RWPE2 (cell line): ENCODE data around the gene SYT7.
A peak's percentile ranks its signal among the peaks of the same experiment; 100 is the strongest.

Experiments
- ATAC-seq: fragments of 200-7000 bp; cut with Tn5 transposase; 3 replicates; pipeline ENCODE4 v1.9.1; 2021; ENCODE audit warnings: low read depth
- DNase-seq: peaks from one replicate; pipeline ENCODE4 v3.0.0-alpha.2; 2020; ENCODE audit warnings: low spot score
- H3K27ac ChIP-seq: fragments of 450-650 bp; 2 replicates; pipeline ENCODE4 v1.5.1; 2017; ENCODE audit warnings: mild to moderate bottlenecking; ENCODE audit not compliant: poor library complexity, severe bottlenecking
- H3K27me3 ChIP-seq: fragments of 250-450 bp; sonication (Bioruptor Pico); 2 replicates; pipeline ENCODE4 v1.5.1; 2021; ENCODE audit warnings: mild to moderate bottlenecking, moderate library complexity; ENCODE audit not compliant: insufficient read depth, poor library complexity, severe bottlenecking
- H3K36me3 ChIP-seq: fragments of 250-450 bp; sonication (Bioruptor Pico); 2 replicates; pipeline ENCODE4 v1.5.1; 2020; ENCODE audit warnings: low read depth, mild to moderate bottlenecking, moderate library complexity
- H3K4me1 ChIP-seq: fragments of 250-450 bp; sonication (Bioruptor Pico); 2 replicates; pipeline ENCODE4 v1.5.1; 2021; ENCODE audit warnings: mild to moderate bottlenecking, moderate library complexity; ENCODE audit not compliant: insufficient read depth, poor library complexity, severe bottlenecking
- H3K4me3 ChIP-seq: fragments of 250-450 bp; sonication (Bioruptor Pico); 2 replicates; pipeline ENCODE4 v1.5.1; 2021; ENCODE audit warnings: mild to moderate bottlenecking, moderate library complexity; ENCODE audit not compliant: severe bottlenecking
- H3K9me3 ChIP-seq: fragments of 250-450 bp; sonication (Bioruptor Pico); 2 replicates; pipeline ENCODE4 v1.5.1; 2021; ENCODE audit warnings: mild to moderate bottlenecking, moderate library complexity; ENCODE audit not compliant: severe bottlenecking
- CTCF ChIP-seq: fragments of 450-650 bp; IDR thresholded peaks from one replicate; pipeline ENCODE4 v1.5.1; 2017; ENCODE audit warnings: mild to moderate bottlenecking, moderate library complexity; ENCODE audit not compliant: poor library complexity, severe bottlenecking

Gene SYT7

GRCh38 chr11:61581030-61581928 lies at the start of gene SYT7:
Gene SYT7 (minus strand): TSS chr11:61581076. CDS start chr11:61580820, 256 bp downstream.
- H3K27ac ChIP-seq, result no peak within 1 kb of the TSS
- ATAC-seq (peak; percentile 70), DNase-seq (peak; percentile 86)
- no peaks in the 10 kb centered on the region for H3K4me1 ChIP-seq
- TF ChIP-seq CTCF, result no peak
- H3K9me3 ChIP-seq, result no peaks in the 10 kb centered on the region
- peaks cover 12% of the 10 kb centered on the region for H3K27me3 ChIP-seq
- no peaks in the 10 kb centered on the region for H3K36me3 ChIP-seq
- peak within 1 kb of the TSS; percentile 43 for H3K4me3 ChIP-seq

GRCh38 chr11:61630089-61630488 lies 49.2 kb upstream of the SYT7 start:
- Histone ChIP-seq H3K36me3 (no peaks in the 10 kb centered on the region), H3K9me3 (no peaks in the 10 kb centered on the region), H3K27me3 (no peaks in the 10 kb centered on the region), H3K4me3 (no peak overlapping the region), H3K4me1 (peaks cover 6% of the 10 kb centered on the region), H3K27ac (no peak overlapping the region)
- TF ChIP-seq CTCF, result no peak
- ATAC-seq (no peak), DNase-seq (no peak)

- Histone ChIP-seq H3K27me3 (no peaks in the 10 kb centered on the region), H3K4me3 (no peak overlapping the region), H3K9me3 (no peaks in the 10 kb centered on the region), H3K27ac (no peak overlapping the region), H3K36me3 (no peaks in the 10 kb centered on the region), H3K4me1 (peaks cover 9% of the 10 kb centered on the region)
- no peak for ATAC-seq
- no peak for TF ChIP-seq CTCF
- no peak for DNase-seq
Measured at GRCh38 chr11:61629082-61629833, 48.4 kb upstream of the SYT7 start.

- no peak for DNase-seq
- Histone ChIP-seq H3K4me1 (peaks cover 9% of the 10 kb centered on the region), H3K27me3 (no peaks in the 10 kb centered on the region), H3K27ac (no peak overlapping the region), H3K4me3 (no peak overlapping the region), H3K9me3 (no peaks in the 10 kb centered on the region), H3K36me3 (no peaks in the 10 kb centered on the region)
- ATAC-seq, result no peak
- TF ChIP-seq CTCF, result no peak
Measured at GRCh38 chr11:61628662-61628970, 47.7 kb upstream of the SYT7 start.
